Upper lobe of left lung (tissue), 4 donors: ENCODE results near the gene OR51D1.

Source experiments
- CTCF ChIP-seq, 6 experiments: fragments of 450-650 bp in 4 of 6; fragments of 200-600 bp in 2 of 6; sonication (generic) in 2 of 6; IDR thresholded peaks; one replicate each; pipeline ENCODE4 v1.5.1; 2016 to 2019; ENCODE audit warnings: antibody characterized with exemption in 6 of 6
- EP300 ChIP-seq, 4 donors: sonication (generic); formaldehyde crosslinking; IDR thresholded peaks; one replicate each; pipeline ENCODE4 v1.5.1; 2017; ENCODE audit warnings: antibody characterized with exemption in 4 of 4, control low read depth in 2 of 4

GRCh38 chr11:4593739-4594138, 43.5 kb upstream of the OR51D1 start, which contains the start of gene OR52I1:
- no peak for TF ChIP-seq CTCF (IDR thresholded peaks at IDR 0.05)
- no peak for TF ChIP-seq EP300 (IDR thresholded peaks at IDR 0.05)
